ENCODE results near the gene NDUFA12.

Gene NDUFA12

GRCh38 chr12:94925206-94925605 lies 78.3 kb downstream of the NDUFA12 start:
- POLR2A ChIA-PET (ENCODE audit: low non-redundant PET) = no interaction called here

GRCh38 chr12:94922561-94922960 lies 80.9 kb downstream of the NDUFA12 start:
- no peak overlapping the region for H3K27ac ChIP-seq
- POLR2A ChIA-PET (ENCODE audit: low non-redundant PET) = no interaction called here
- CTCF ChIA-PET = no interaction called here
- TF ChIP-seq, protein P1, sequence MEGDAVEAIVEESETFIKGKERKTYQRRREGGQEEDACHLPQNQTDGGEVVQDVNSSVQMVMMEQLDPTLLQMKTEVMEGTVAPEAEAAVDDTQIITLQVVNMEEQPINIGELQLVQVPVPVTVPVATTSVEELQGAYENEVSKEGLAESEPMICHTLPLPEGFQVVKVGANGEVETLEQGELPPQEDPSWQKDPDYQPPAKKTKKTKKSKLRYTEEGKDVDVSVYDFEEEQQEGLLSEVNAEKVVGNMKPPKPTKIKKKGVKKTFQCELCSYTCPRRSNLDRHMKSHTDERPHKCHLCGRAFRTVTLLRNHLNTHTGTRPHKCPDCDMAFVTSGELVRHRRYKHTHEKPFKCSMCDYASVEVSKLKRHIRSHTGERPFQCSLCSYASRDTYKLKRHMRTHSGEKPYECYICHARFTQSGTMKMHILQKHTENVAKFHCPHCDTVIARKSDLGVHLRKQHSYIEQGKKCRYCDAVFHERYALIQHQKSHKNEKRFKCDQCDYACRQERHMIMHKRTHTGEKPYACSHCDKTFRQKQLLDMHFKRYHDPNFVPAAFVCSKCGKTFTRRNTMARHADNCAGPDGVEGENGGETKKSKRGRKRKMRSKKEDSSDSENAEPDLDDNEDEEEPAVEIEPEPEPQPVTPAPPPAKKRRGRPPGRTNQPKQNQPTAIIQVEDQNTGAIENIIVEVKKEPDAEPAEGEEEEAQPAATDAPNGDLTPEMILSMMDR (conservative IDR thresholded peaks at IDR 0.05; ENCODE audit: low read depth) = no peak
- DNase-seq (ENCODE audit: low spot score) = no peak

More at GRCh38 chr12:94925206-94925605, 78.3 kb downstream of the NDUFA12 start:
- TF ChIP-seq, protein P1 (conservative IDR thresholded peaks at IDR 0.05; ENCODE audit: low read depth) = no peak
- DNase-seq (ENCODE audit: low spot score) = no peak
- no peak overlapping the region for H3K27ac ChIP-seq
- CTCF ChIA-PET = no interaction called here
